Stimulated activated CD8-positive, alpha-beta memory T cell treated with anti-CD3 and anti-CD28 coated beads, Interleukin-2, amount 100 ng/mL, for 48 hours (primary cell): ENCODE measurements around the gene COL23A1.
"Not testable (repeated sequence)": the region's sequence is repeated elsewhere in the genome, so short reads cannot be mapped to it uniquely, and the experiment has no call there.

Experiments used
- DNase-seq, 2 donors: peaks; one replicate each; pipeline ENCODE4 v3.0.0-alpha.2; 2020; ENCODE audit warnings: low read depth in 2 of 2

The COL23A1 gene

DNA sequence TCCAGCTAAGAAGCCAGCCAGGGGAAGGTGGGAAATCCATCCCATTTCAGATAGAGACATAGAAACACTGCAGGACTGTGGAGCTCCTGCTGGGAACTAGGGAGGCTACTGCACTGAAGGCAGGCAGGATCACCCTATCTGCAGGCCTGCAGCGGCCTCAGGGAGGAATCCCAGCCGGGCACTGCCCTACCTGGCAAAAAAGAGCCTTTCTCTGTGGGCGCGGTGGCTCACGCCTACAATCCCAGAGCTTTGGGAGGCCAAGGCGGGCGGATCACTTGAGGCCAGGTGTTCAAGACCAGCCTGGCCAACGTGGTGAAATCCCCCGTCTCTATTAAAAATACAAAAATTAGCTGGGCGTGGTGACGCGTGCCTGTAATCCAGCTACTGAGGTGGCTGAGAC, 286.2 kb downstream of the COL23A1 start:
- no peak for DNase-seq

DNA sequence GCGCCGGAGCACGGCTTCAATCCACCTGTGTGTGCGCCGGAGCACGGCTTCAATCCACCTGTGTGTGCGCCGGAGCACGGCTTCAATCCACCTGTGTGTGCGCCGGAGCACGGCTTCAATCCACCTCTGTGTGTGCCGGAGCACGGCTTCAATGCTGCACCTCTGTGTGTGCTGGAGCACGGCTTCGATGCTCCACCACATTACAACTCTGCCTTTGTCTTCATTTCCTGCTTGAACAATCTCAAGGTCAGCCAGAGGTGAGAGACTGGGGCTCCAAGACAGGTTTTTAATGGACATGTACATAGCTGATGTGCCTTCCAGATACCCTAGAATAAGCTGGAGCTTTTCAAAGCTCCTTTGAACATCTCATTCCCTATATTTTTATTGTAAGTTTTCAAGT, 287.9 kb downstream of the COL23A1 start:
- DNase-seq = not testable (repeated sequence)

- DNase-seq = no peak
Observed at GRCh38 chr5:178301641-178302040, 288.6 kb downstream of the COL23A1 start.

DNA sequence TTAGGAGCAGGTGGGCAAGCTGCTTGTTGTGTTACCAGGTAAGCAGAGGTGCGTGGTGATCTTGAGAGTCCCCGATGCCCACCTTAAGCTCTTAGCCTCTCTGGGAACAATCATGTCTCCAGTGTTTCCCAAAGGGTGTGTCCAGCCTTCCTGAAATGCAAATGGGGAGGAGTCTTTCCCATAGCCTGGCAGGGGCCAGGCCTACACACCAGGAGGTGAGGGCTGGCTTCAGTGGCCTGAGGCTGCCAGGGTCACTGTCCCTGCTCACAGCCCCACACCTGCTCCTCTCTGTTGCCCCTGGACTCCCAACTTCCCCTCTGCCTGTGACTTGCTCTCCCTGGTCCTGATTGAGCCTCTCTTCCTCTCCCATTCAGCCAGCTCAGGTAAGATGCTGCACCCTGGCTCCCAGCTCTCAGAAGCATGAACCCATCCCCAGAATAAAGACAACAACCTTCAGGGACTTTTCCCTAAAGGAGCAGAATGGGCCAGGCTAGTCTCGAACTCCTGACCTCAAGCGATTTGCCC, 291.8 kb downstream of the COL23A1 start:
- DNase-seq = no peak

DNA sequence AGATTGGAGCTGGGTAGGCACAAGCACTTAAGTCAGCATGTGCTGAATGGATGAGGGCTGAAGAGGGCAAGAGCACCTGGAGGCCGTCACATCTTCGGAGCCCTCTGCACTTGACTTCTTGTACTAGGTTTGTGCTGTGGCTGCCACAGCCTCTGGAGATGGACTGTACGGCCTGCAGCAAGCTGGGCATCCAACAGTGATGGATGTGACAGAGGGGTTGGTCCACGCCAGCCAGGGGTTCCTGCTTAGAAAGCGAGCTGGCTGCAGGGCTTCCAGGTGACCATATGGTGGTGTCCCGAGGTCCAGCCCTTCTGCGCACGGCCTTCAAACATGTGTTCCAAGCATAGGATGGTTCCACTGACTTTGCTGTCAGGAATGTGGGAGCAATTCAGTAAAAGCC, 292.4 kb downstream of the COL23A1 start:
- DNase-seq = no peak

GRCh38 chr5:178296066-178296465, 294.1 kb downstream of the COL23A1 start:
- no peak for DNase-seq

DNA sequence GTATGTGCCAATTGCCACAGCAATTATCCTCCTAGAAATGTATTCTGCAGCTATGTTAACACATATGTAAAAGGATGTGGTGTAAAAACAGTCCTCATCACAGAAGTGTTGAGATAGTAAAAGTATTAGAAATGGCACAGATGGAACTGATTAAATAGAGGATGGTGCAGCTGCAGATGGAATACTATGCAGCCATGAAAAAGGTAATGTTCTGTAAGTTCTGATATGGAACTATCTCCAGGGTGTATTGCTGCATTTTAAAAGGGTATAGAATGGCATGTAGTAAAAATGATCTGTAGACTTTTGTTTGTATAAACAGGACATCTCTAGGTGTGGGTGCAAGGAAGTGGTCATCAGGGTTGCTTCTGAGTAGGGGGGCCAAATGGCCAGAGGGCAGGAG, 294.6 kb downstream of the COL23A1 start:
- DNase-seq = no peak

DNA sequence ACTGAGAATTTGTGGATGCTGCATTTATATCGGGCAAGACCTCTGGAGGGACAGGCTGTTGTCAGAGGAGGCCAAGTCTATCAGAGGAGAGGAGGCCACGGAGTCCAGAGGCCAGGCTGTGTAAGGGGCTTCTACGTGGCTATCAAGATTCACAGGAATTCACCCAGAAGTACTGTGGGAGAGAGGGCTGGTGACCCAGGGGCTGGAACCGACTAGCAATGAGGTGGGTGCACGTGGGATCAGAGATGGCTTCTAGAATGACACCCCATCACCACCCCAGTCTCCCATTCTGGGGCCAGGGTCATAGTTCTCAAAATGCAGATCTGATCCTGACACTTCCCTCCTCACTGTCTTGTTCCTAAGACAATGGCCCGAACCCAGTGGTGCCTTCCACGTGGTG, 296.4 kb downstream of the COL23A1 start:
- no peak for DNase-seq

GRCh38 chr5:178293400-178293799, 296.8 kb downstream of the COL23A1 start:
- no peak for DNase-seq

- no peak for DNase-seq
Observed at GRCh38 chr5:178292826-178293205, 297.4 kb downstream of the COL23A1 start.

DNA sequence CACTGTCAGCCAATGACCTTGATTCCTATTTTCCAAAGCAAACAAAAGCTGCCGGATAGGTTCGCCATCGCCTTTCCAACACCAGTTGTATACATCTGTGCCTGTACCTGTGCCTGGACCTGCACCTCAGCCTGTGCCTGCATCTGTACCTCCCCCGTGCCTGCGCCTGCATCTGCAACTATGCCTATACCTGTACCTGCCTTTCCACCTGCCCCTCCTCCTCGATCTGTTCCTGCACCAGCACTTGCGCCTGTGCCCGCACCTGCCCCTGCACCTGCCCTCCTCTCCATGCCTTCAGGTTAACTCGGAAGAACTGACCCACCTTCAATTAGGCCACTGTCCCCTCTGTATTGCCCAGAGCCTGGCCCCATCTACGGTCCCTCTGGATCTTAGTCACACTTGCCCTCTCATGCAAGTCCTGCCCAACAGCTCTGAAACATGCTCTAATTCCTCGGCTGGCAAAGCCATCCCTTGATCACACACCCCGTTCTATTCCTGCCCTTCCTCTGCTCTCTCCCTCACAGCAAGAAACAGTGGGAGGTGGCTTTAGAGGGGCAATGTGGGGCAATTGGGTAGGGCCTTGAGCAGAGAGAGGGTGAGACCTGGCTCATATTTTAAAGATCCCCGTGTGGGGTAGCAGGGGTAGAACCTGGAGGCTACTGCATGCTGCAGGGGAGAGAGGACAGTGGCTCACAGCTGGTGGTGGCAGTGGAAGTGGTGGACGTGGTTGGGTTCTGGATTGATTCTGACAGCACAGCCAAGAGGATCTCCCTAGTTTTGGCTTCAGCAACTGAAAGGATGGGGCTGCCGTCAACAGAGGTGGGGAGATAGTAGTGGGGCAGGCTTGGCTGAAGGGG, 298.0 kb downstream of the COL23A1 start:
- no peak for DNase-seq

DNA sequence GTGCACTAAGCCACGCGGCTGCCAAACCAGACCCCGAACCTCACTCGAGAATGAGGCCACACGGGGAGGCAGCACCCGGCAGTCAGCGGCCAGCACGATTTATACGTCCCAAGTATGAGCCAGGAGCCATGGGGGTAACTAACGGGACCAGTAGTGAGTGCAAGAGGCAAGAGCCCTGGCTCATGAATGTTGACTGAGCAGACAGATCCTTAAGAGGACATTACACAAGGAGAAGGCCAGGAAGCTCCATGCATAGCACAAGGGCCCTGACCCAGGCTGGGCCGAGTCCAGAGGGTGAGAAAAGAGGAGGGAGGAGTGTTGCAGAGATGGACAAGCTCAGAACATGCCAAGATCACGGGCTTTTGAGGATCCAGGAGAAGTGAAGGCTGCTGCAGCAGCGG, 299.0 kb downstream of the COL23A1 start:
- no peak for DNase-seq

DNA sequence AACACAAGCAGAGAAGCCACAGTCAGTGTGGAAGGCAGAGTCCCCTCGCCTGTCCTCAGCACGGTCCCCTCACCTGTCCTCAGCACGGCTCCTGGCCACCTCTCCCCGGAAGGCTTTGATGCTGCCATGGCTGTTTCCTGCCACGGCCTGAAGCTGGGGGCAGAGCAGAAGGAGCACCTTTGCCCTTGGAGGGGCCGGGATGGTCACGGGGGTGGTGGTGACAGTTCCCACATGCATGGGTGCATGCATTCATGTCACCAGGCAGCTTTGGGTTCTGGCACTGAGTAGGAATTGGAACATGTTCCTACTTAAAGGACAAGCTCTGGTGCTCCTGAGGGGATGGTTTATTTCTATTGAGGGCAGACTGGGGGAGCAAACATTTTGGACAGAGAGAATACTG, 299.8 kb downstream of the COL23A1 start:
- no peak for DNase-seq

- no peak for DNase-seq
Observed at GRCh38 chr5:178289438-178289837, 300.8 kb downstream of the COL23A1 start.

DNA sequence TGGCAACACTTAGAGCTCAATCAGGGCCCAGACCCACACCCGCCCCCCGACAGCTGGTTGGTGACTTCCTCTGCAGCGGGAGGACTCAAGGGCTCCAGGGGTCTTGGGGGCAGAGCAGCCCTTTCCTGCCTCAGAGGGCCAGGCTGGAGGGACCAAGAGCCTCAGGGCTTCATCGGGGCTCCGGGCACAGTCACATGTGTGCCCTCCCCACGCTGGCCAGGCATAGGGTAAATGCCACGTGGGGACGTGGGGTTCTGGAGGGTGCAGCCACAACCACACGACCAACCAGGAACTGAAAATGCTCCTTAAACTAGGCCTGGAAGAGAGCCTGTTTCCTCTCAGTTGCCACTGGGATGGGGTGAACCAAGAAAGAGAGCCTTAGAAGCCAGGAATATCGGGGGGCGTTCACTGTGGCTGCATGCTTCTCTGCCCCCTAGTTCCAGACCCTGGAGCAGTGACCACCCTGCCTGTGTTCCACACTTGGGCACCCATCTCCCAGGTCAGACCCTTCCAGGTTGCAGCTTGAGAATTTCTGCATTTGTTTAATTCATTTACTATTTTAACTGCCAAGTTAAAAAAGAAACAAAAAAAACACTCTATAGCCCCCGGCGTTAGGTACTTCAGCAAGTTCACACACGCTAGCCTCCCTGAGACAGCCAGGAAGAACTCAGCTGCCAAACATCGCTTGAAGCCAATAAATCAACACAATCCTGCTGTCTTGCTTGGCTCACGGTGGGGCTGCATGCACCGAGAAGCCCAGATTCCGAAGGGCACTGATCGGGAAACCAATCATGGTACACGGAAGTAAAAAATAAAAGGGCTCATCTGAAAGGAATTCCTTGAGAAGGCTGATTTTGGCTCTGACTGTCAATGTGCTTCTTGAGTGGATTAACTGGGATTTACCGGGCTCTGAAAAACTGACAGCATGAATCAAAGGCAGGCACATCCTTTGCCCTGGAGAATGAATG, 301.5 kb downstream of the COL23A1 start:
- DNase-seq = no peak

GRCh38 chr5:178287791-178288105, 302.4 kb downstream of the COL23A1 start:
- DNase-seq = no peak

DNA sequence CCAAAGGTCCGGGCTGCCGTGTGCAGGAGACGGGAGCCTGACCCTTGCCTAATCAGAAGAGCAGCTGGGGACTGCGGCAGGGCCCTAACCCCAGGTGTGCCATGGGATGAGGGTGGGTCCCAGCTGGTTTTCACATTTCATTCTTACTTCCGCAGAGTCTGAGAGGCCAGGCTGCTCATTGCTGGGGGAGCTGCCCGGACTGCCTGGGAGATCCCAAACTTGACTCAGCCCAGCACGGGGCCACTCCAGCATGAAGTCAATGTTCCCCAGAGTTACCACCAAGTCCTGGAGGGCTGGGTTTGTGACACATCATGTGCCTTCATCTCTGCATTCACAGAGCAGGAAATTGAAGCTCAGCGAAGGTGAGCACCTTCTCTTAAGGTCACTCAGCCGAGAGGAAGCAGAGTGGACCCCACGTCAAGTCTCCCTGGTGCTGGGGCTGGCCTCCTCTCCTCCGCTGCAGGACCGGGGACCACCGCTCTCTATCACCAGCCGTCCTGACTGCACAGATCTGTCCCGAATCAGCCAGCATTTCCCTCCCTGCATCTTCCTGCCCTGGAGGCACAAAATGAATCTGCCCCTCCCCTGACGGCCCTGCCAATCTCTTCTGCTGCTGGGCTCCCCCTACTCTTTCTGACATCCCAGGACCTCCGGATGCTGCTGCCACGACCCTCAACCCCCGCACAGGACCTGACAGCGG, 303.0 kb downstream of the COL23A1 start:
- no peak for DNase-seq

GRCh38 chr5:178286226-178287090, 303.7 kb downstream of the COL23A1 start:
- no peak for DNase-seq

GRCh38 chr5:178285399-178286225, 304.6 kb downstream of the COL23A1 start:
- DNase-seq = no peak

- no peak for DNase-seq
Observed at GRCh38 chr5:178284996-178285395, 305.2 kb downstream of the COL23A1 start.
